Measurements from ENCODE around the gene COL26A1. TPM values are rescaled to one million over a fixed set of nuclear protein-coding genes. Genes with fewer than 3 reads are reported as not detected.

The COL26A1 gene
- total RNA-seq, 1 donor from 2014 or later = 66.2 TPM

GRCh38 chr7:101457001-101457750 is 94.5 kb downstream of the COL26A1 start:
- no peak overlapping the region for H3K27ac Mint-ChIP-seq (ENCODE audit: unreplicated experiment)
- DNase-seq = no peak
- no peaks in the 10 kb centered on the region for H3K4me1 Mint-ChIP-seq (ENCODE audit: low read depth, unreplicated experiment)
- no peaks in the 10 kb centered on the region for H3K9me3 Mint-ChIP-seq (ENCODE audit: unreplicated experiment)
- no peaks in the 10 kb centered on the region for H3K27me3 Mint-ChIP-seq (ENCODE audit: unreplicated experiment)
- no peak overlapping the region for H3K4me3 Mint-ChIP-seq (ENCODE audit: unreplicated experiment)
- no peak for TF ChIP-seq CTCF (IDR thresholded peaks at IDR 0.05; ENCODE audit: partially characterized antibody, unreplicated experiment)
- H3K36me3 Mint-ChIP-seq (ENCODE audit: unreplicated experiment) = no peaks in the 10 kb centered on the region

GRCh38 chr7:101465131-101465530 is 102.5 kb downstream of the COL26A1 start:
- no peak overlapping the region for H3K4me3 Mint-ChIP-seq (ENCODE audit: unreplicated experiment)
- H3K4me1 Mint-ChIP-seq (ENCODE audit: low read depth, unreplicated experiment) = no peaks in the 10 kb centered on the region
- no peak overlapping the region for H3K27ac Mint-ChIP-seq (ENCODE audit: unreplicated experiment)
- no peak for TF ChIP-seq CTCF (IDR thresholded peaks at IDR 0.05; ENCODE audit: partially characterized antibody, unreplicated experiment)
- H3K36me3 Mint-ChIP-seq (ENCODE audit: unreplicated experiment) = no peaks in the 10 kb centered on the region
- no peaks in the 10 kb centered on the region for H3K27me3 Mint-ChIP-seq (ENCODE audit: unreplicated experiment)
- DNase-seq = no peak
- peaks cover 3% of the 10 kb centered on the region for H3K9me3 Mint-ChIP-seq (ENCODE audit: unreplicated experiment)

- no peaks in the 10 kb centered on the region for H3K4me1 Mint-ChIP-seq (ENCODE audit: low read depth, unreplicated experiment)
- H3K9me3 Mint-ChIP-seq (ENCODE audit: unreplicated experiment) = peaks cover 3% of the 10 kb centered on the region
- no peak overlapping the region for H3K4me3 Mint-ChIP-seq (ENCODE audit: unreplicated experiment)
- no peak for TF ChIP-seq CTCF (IDR thresholded peaks at IDR 0.05; ENCODE audit: partially characterized antibody, unreplicated experiment)
- H3K27me3 Mint-ChIP-seq (ENCODE audit: unreplicated experiment) = no peaks in the 10 kb centered on the region
- no peak overlapping the region for H3K27ac Mint-ChIP-seq (ENCODE audit: unreplicated experiment)
- DNase-seq = no peak
- no peaks in the 10 kb centered on the region for H3K36me3 Mint-ChIP-seq (ENCODE audit: unreplicated experiment)
Observed at GRCh38 chr7:101465576-101466196, 103.0 kb downstream of the COL26A1 start.

GRCh38 chr7:101466871-101467270 is 104.2 kb downstream of the COL26A1 start:
- Mint-ChIP-seq H3K4me1 (ENCODE audit: low read depth, unreplicated experiment) (no peaks in the 10 kb centered on the region), H3K36me3 (ENCODE audit: unreplicated experiment) (no peaks in the 10 kb centered on the region), H3K9me3 (ENCODE audit: unreplicated experiment) (peaks cover 3% of the 10 kb centered on the region), H3K27me3 (ENCODE audit: unreplicated experiment) (no peaks in the 10 kb centered on the region), H3K4me3 (ENCODE audit: unreplicated experiment) (no peak overlapping the region), H3K27ac (ENCODE audit: unreplicated experiment) (no peak overlapping the region)
- no peak for TF ChIP-seq CTCF (IDR thresholded peaks at IDR 0.05; ENCODE audit: partially characterized antibody, unreplicated experiment)
- no peak for DNase-seq

Measured in glutamatergic neuron (in vitro differentiated cells).